ENCODE data around the gene S100PBP.

DNA sequence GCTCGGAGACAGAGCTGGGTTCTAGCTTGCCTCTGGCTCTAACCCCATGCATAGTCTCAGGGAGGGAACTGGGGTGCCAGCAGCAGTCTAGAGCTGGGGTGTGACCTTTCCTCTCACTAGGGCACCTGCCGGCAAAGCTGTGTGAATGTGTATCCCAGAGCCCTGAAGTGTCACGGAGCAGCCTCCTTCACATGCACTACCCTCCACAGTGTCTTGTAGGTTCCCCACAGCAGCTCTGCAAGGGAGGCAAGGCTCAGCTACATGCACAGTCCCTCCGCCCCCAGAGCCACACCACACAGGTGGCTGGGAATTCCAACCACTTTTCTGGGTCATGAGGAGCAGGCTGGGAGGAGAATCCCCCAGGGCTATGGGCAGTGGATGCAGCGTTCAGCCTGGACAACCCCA is 61.2 kb downstream of the S100PBP start:
- no peak for TF ChIP-seq POLR2A (IDR thresholded peaks at IDR 0.05)
- TF ChIP-seq CTCF (IDR thresholded peaks at IDR 0.05), result no peak
